Tibial artery (tissue), 4 donors: Measurements from ENCODE around the gene SYNJ2.

Source experiments
- DNase-seq, 2 donors: peaks; one replicate each; pipeline ENCODE4 v3.0.0-alpha.2; 2019
- H3K27ac ChIP-seq, 2 donors: fragments of 200-600 bp; sonication (generic) in 1 of 2; 1 replicate in 1 of 2; 2 replicates in 1 of 2; pipeline ENCODE4 v1.5.1; 2018 to 2019; ENCODE audit warnings: mild to moderate bottlenecking in 1 of 2
- H3K27me3 ChIP-seq, 2 donors: fragments of 200-600 bp; sonication (generic) in 1 of 2; one replicate each; pipeline versions ENCODE4 v1.5.1 to v1.6.0; 2016 to 2019
- H3K36me3 ChIP-seq, 3 donors: fragments of 200-600 bp; sonication (generic) in 2 of 3; one replicate each; pipeline ENCODE4 v1.5.1; 2016 to 2019; ENCODE audit warnings: mild to moderate bottlenecking in 2 of 3
- H3K4me1 ChIP-seq, 4 donors: fragments of 200-600 bp; sonication (generic) in 2 of 4; 1 replicate in 3 of 4; 2 replicates in 1 of 4; pipeline ENCODE4 v1.5.1; 2016 to 2019
- H3K4me3 ChIP-seq, 2 donors: fragments of 200-600 bp; sonication (generic) in 1 of 2; 1 replicate in 1 of 2; 2 replicates in 1 of 2; pipeline ENCODE4 v1.5.1; 2018 to 2019; ENCODE audit warnings: mild to moderate bottlenecking in 2 of 2
- H3K9me3 ChIP-seq, 3 donors: fragments of 200-600 bp; sonication (generic) in 1 of 3; one replicate each; pipeline ENCODE4 v1.5.1; 2016 to 2019
- CTCF ChIP-seq, 2 experiments: fragments of 200-600 bp in 1 of 2; fragments of 450-650 bp in 1 of 2; IDR thresholded peaks; one replicate each; pipeline ENCODE4 v1.5.1; 2017 to 2019; ENCODE audit warnings: antibody characterized with exemption in 2 of 2, mild to moderate bottlenecking in 1 of 2, moderate library complexity in 1 of 2
- intact Hi-C: fragments of 100-400 bp; cut with DNase I; formaldehyde crosslinking; loops from one replicate; pipeline ENCODE4 v1.15.0; 2023; ENCODE audit warnings: low total_unique reads

SYNJ2 gene

GRCh38 chr6:158027590-158028285 lies 46.1 kb downstream of the SYNJ2 start:
- no peaks in the 10 kb centered on the region for H3K27me3 ChIP-seq
- no peak overlapping the region for H3K4me3 ChIP-seq
- TF ChIP-seq CTCF (IDR thresholded peaks at IDR 0.05): no peak
- peak; percentile 22 to 67 for DNase-seq
- no peaks in the 10 kb centered on the region for H3K9me3 ChIP-seq
- H3K27ac ChIP-seq: peak overlapping the region; percentile 76 to 80
- peaks cover 0 to 51% (median 41%) of the 10 kb centered on the region in 4 donors for H3K4me1 ChIP-seq
- H3K36me3 ChIP-seq: peaks cover 0 to 8% (median 0%) of the 10 kb centered on the region in 3 donors
- intact Hi-C loops: no loop called here

- peak overlapping the region; percentile 76 to 80 for H3K27ac ChIP-seq
- DNase-seq: peak; percentile 20 to 60
- peaks cover 0 to 13% (median 0%) of the 10 kb centered on the region in 3 donors for H3K36me3 ChIP-seq
- peaks cover 0 to 58% (median 45%) of the 10 kb centered on the region in 4 donors for H3K4me1 ChIP-seq
- TF ChIP-seq CTCF (IDR thresholded peaks at IDR 0.05): no peak
- no peaks in the 10 kb centered on the region for H3K9me3 ChIP-seq
- intact Hi-C loops: no loop called here
- no peak overlapping the region for H3K4me3 ChIP-seq
- no peaks in the 10 kb centered on the region for H3K27me3 ChIP-seq
These were observed 46.8 kb downstream of the SYNJ2 start for GRCh38 chr6:158028421-158028820.

GRCh38 chr6:158028876-158029275 lies 47.2 kb downstream of the SYNJ2 start:
- DNase-seq: peak; percentile 17 to 44

GRCh38 chr6:158029668-158030230 lies 48.1 kb downstream of the SYNJ2 start:
- H3K4me1 ChIP-seq: peaks cover 0 to 69% (median 52%) of the 10 kb centered on the region in 4 donors
- TF ChIP-seq CTCF (IDR thresholded peaks at IDR 0.05): no peak
- peaks cover 0 to 16% (median 0%) of the 10 kb centered on the region in 3 donors for H3K36me3 ChIP-seq
- no peaks in the 10 kb centered on the region for H3K9me3 ChIP-seq
- no peak overlapping the region for H3K4me3 ChIP-seq
- intact Hi-C loops: no loop called here
- H3K27me3 ChIP-seq: no peaks in the 10 kb centered on the region
- H3K27ac ChIP-seq: peak overlapping the region in 1 of 2 donors; percentile 23
- DNase-seq: peak; percentile 41 to 48

More at GRCh38 chr6:158028876-158029275, 47.2 kb downstream of the SYNJ2 start:
- Histone ChIP-seq H3K27me3 (no peaks in the 10 kb centered on the region), H3K4me3 (no peak overlapping the region), H3K36me3 (peaks cover 0 to 16% (median 0%) of the 10 kb centered on the region in 3 donors), H3K27ac (no peak overlapping the region), H3K9me3 (no peaks in the 10 kb centered on the region), H3K4me1 (peaks cover 0 to 62% (median 49%) of the 10 kb centered on the region in 4 donors)
- TF ChIP-seq CTCF (IDR thresholded peaks at IDR 0.05): no peak
- intact Hi-C loops: no loop called here

GRCh38 chr6:158030380-158031300 lies 49.0 kb downstream of the SYNJ2 start:
- no peaks in the 10 kb centered on the region for H3K27me3 ChIP-seq
- H3K4me3 ChIP-seq: no peak overlapping the region
- peak; percentile 18 to 40 for DNase-seq
- H3K27ac ChIP-seq: peak overlapping the region; percentile 60 to 69
- no peaks in the 10 kb centered on the region for H3K9me3 ChIP-seq
- H3K36me3 ChIP-seq: peaks cover 0 to 16% (median 0%) of the 10 kb centered on the region in 3 donors
- TF ChIP-seq CTCF (IDR thresholded peaks at IDR 0.05): no peak
- H3K4me1 ChIP-seq: peaks cover 0 to 66% (median 50%) of the 10 kb centered on the region in 4 donors
- intact Hi-C loops: no loop called here
